ENCODE measurements around the gene LCP2. TPM values are rescaled to one million over a fixed set of nuclear protein-coding genes. Genes with fewer than 3 reads are reported as not detected.

The LCP2 gene
- total RNA-seq, 1 experiment from 2014 or later = not detected

DNA sequence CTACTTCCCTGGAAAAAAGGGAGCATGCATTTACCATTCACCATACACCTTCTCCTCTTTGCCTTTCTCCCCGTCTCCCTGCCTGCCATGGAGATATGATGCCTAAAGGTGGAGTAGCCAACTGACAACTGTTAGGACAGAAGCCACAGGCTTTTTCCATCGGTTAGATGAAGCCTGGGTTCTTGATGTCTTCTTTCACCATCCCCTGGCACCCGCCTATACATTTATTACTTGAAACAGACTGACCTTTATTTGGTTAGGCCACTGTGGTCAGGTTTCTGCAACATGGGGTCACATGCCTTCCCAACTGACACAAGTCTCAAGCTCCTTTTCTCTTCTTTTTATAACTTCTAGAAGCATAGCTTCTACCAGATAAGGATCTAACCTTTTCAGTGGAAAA, 7.1 kb downstream of the LCP2 start:
- H2BK5ac ChIP-seq (ENCODE audit: insufficient read length, low read length) = no peak overlapping the region
- no peak overlapping the region for H4K8ac ChIP-seq (replicated peaks; ENCODE audit: insufficient read length, low read depth, low read length)
- no peak overlapping the region for H3K23ac ChIP-seq (ENCODE audit: insufficient read length, low read depth, low read length)
- H3K79me2 ChIP-seq (ENCODE audit: insufficient read depth, low read length) = no peaks in the 10 kb centered on the region
- H2BK120ac ChIP-seq (ENCODE audit: low read depth, low read length, poor library complexity, severe bottlenecking) = no peak overlapping the region
- H2BK15ac ChIP-seq (ENCODE audit: low read depth, low read length) = no peak overlapping the region
- no peaks in the 10 kb centered on the region for H4K20me1 ChIP-seq (ENCODE audit: control insufficient read depth, insufficient read depth, insufficient read length)
- peaks cover 19 to 33% of the 10 kb centered on the region in 2 experiments for H3K4me1 Mint-ChIP-seq
- H3K4me3 Mint-ChIP-seq = no peak overlapping the region
- H3K27me3 Mint-ChIP-seq (ENCODE audit: low read depth) = peaks cover 10% of the 10 kb centered on the region
- H4K91ac ChIP-seq (ENCODE audit: insufficient read length, low read depth, low read length) = no peak overlapping the region
- peaks cover 11 to 18% (median 13%) of the 10 kb centered on the region in 3 experiments; a peak in 6 of 7 replicates for H3K36me3 Mint-ChIP-seq (ENCODE audit: insufficient read depth in 1 of 3, low read depth in 3 of 3)
- no peak overlapping the region for H2BK12ac ChIP-seq (ENCODE audit: insufficient read length, low read depth, low read length)
- H3K4me2 ChIP-seq (ENCODE audit: insufficient read depth, insufficient read length, low read length) = no peak overlapping the region
- H3K23me2 ChIP-seq (ENCODE audit: insufficient read length, low read depth, low read length, poor library complexity, severe bottlenecking) = peaks cover 3% of the 10 kb centered on the region
- no peaks in the 10 kb centered on the region for H3K27me3 ChIP-seq (ENCODE audit: insufficient read depth, low read length)
- no peak overlapping the region for H3K56ac ChIP-seq (ENCODE audit: insufficient read length, low read depth, low read length)
- no peak overlapping the region for H3K9ac ChIP-seq (ENCODE audit: extremely low read depth, insufficient read length, low read length)
- peaks cover 5% of the 10 kb centered on the region; the same call in 1 of the 2 replicates for H3K4me1 ChIP-seq (ENCODE audit: insufficient read depth, low read length)
- no peak overlapping the region for H3K27ac Mint-ChIP-seq
- no peak overlapping the region for H3T11ph ChIP-seq (ENCODE audit: low read length)
- no peak overlapping the region for H2AK5ac ChIP-seq (ENCODE audit: insufficient read length, low read length)
- no peaks in the 10 kb centered on the region for H3K79me1 ChIP-seq (ENCODE audit: insufficient read depth, low read depth, low read length, poor library complexity, severe bottlenecking)
- TF ChIP-seq, protein P1, sequence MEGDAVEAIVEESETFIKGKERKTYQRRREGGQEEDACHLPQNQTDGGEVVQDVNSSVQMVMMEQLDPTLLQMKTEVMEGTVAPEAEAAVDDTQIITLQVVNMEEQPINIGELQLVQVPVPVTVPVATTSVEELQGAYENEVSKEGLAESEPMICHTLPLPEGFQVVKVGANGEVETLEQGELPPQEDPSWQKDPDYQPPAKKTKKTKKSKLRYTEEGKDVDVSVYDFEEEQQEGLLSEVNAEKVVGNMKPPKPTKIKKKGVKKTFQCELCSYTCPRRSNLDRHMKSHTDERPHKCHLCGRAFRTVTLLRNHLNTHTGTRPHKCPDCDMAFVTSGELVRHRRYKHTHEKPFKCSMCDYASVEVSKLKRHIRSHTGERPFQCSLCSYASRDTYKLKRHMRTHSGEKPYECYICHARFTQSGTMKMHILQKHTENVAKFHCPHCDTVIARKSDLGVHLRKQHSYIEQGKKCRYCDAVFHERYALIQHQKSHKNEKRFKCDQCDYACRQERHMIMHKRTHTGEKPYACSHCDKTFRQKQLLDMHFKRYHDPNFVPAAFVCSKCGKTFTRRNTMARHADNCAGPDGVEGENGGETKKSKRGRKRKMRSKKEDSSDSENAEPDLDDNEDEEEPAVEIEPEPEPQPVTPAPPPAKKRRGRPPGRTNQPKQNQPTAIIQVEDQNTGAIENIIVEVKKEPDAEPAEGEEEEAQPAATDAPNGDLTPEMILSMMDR (conservative IDR thresholded peaks at IDR 0.05) = no peak
- H2AFZ ChIP-seq (ENCODE audit: low read length) = no peak overlapping the region
- H3K9me3 ChIP-seq (ENCODE audit: control insufficient read depth, low read depth, low read length) = peaks cover 12% of the 10 kb centered on the region
- DNase-seq = no peak
- H3K18ac ChIP-seq (ENCODE audit: insufficient read length, low read depth, low read length) = no peak overlapping the region
- no peak overlapping the region for H3K4ac ChIP-seq (ENCODE audit: low read depth, low read length)
- no peak overlapping the region for H3K27ac ChIP-seq (ENCODE audit: insufficient read length, low read depth, low read length)
- no CpG with 5 or more reads among the region's 3 CpGs for WGBS (ENCODE audit: extremely low coverage, insufficient read length, low lambda C conversion rate)
- H2BK20ac ChIP-seq (ENCODE audit: low read depth, low read length, poor library complexity, severe bottlenecking) = no peak overlapping the region
- no peak overlapping the region for H3K14ac ChIP-seq (ENCODE audit: insufficient read depth, low read length)
- peaks cover 19 to 24% of the 10 kb centered on the region in 2 experiments for H3K9me3 Mint-ChIP-seq
- no peak overlapping the region for H4K5ac ChIP-seq (ENCODE audit: insufficient read length, low read depth, low read length)

Data from H9 (cell line).